ENCODE results near the gene ATP13A5. TPM values are rescaled to one million over a fixed set of nuclear protein-coding genes. Genes with fewer than 3 reads are reported as not detected.

Gene ATP13A5
- total RNA-seq, 1 donor from 2014 or later: not detected

DNA sequence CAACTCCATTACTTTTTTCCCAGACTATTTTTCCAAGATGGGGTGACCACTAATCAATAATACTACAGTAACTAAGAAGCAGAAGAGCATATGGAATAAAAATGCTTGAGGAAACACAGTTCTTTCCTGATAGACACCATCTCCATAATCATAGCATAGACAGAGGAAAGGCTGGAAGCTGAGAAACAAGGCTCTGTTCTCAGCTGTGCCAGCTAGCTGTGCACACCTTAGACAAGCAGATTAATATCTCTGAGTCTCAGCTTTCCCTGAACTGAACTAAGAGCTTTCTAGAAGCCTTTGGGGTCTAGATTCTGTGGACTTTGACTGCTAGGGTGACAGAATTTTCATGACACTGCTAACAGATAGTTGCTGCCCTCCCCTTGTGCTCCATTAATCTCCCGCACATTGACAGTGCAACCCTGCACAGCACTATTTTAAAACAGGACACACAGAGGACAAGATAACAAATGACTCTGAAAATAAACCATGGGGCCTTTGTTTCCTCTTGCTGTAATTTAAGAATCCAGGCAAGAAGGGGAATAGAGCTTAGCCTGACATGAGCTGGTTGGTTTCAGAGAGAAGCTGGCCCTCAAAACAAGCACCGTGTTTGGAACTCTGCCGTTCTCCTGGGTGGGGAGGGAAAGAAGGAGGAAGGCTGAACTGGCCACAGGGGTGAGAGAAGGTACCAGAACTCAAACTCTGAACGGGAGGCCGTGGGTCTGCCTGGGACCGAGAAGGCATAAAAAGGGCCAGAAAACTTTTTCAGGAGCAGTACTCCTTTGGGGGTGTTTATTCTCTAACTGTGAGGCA lies 67.4 kb downstream of the ATP13A5 start:
- TF ChIP-seq, protein P1, sequence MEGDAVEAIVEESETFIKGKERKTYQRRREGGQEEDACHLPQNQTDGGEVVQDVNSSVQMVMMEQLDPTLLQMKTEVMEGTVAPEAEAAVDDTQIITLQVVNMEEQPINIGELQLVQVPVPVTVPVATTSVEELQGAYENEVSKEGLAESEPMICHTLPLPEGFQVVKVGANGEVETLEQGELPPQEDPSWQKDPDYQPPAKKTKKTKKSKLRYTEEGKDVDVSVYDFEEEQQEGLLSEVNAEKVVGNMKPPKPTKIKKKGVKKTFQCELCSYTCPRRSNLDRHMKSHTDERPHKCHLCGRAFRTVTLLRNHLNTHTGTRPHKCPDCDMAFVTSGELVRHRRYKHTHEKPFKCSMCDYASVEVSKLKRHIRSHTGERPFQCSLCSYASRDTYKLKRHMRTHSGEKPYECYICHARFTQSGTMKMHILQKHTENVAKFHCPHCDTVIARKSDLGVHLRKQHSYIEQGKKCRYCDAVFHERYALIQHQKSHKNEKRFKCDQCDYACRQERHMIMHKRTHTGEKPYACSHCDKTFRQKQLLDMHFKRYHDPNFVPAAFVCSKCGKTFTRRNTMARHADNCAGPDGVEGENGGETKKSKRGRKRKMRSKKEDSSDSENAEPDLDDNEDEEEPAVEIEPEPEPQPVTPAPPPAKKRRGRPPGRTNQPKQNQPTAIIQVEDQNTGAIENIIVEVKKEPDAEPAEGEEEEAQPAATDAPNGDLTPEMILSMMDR (conservative IDR thresholded peaks at IDR 0.05; ENCODE audit: low read depth, low read length): no peak
- DNase-seq (ENCODE audit: low read depth): no peak
- no peak overlapping the region for H3K4me3 ChIP-seq (ENCODE audit: low read depth, low read length)

DNA sequence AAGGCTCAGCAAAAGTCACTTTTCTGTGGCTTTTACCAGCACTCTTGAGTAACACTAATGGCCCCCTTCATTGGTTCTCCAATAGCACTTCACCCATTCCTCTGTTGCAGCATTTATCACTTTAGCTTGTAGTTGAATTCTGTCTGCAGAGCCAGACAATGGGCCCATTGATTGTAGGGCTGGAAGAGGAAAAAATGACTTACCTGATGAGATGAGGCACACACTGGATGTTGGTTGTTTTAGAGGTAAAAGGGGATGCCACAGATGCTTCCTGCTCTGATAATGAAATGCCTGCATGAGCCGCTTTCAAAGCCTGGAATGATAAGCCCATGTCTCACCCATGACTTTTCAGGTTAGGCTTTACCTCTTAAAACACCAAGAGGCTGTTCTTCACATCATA lies 73.2 kb downstream of the ATP13A5 start:
- H3K4me3 ChIP-seq (ENCODE audit: low read depth, low read length): no peak overlapping the region
- DNase-seq (ENCODE audit: low read depth): no peak
- TF ChIP-seq, protein P1 (conservative IDR thresholded peaks at IDR 0.05; ENCODE audit: low read depth, low read length): no peak

- TF ChIP-seq, protein P1 (conservative IDR thresholded peaks at IDR 0.05; ENCODE audit: low read depth, low read length): no peak
- no peak overlapping the region for H3K4me3 ChIP-seq (ENCODE audit: low read depth, low read length)
- DNase-seq (ENCODE audit: low read depth): peak; percentile 22
Observed at GRCh38 chr3:193301433-193301832, 77.1 kb downstream of the ATP13A5 start.

DNA sequence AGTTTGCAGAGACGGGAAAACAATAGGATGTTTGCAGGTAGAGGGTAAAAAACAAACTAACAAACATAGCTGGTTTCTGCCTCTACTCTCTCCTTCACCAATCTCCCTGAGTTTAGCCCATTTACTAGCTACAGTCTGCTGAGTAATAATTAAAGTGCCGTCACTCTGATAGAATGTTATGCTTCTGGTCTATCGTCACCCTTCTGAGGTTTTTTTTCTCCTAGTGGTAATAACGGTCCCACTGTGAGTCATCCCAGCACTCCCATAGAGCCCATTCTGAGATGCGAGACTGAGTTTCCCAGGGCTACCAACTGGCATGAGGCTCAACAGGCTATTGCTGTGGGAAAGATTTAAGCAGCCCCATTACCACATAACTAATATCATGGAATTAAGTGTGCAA lies 81.1 kb downstream of the ATP13A5 start:
- no peak overlapping the region for H3K4me3 ChIP-seq (ENCODE audit: low read depth, low read length)
- DNase-seq (ENCODE audit: low read depth): no peak
- TF ChIP-seq, protein P1 (conservative IDR thresholded peaks at IDR 0.05; ENCODE audit: low read depth, low read length): no peak

DNA sequence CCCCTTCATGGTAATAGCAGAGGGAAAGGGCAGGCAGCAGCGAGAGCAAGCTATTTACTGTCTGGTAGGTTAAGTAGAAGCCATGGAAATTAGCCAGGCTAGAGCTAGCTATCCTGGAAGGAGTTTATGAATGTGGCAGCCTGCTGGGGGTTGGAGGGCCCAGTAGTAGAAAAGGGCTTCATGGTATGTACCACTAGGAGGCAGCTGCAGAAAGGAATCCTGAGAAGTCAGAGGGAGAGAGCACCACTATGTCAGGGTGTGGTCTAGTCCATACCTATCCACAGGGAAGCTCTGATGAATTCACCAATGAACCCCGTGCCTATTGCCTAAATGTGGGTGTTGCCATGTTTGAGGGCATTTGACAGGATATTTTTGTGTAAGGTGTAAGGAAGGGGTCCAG lies 82.6 kb downstream of the ATP13A5 start:
- DNase-seq (ENCODE audit: low read depth): no peak
- TF ChIP-seq, protein P1 (conservative IDR thresholded peaks at IDR 0.05; ENCODE audit: low read depth, low read length): no peak

GRCh38 chr3:193292386-193292785 lies 86.2 kb downstream of the ATP13A5 start:
- no peak overlapping the region for H3K4me3 ChIP-seq (ENCODE audit: low read depth, low read length)
- no peak for DNase-seq (ENCODE audit: low read depth)
- TF ChIP-seq, protein P1 (conservative IDR thresholded peaks at IDR 0.05; ENCODE audit: low read depth, low read length): no peak

More for the DNA sequence above, 82.6 kb downstream of the ATP13A5 start:
- no peak overlapping the region for H3K4me3 ChIP-seq (ENCODE audit: low read depth, low read length)

Data from epithelial cell of proximal tubule (primary cell).